ENCODE results near the gene USP6NL. TPM values are rescaled to one million over a fixed set of nuclear protein-coding genes. Genes with fewer than 3 reads are reported as not detected.

Gene USP6NL
- total and polyA plus RNA-seq, 2 of the 8 experiments (the other 6 are each of a cell fraction or from before 2014, with no cell fraction given): 10.9 to 28.8 TPM

DNA sequence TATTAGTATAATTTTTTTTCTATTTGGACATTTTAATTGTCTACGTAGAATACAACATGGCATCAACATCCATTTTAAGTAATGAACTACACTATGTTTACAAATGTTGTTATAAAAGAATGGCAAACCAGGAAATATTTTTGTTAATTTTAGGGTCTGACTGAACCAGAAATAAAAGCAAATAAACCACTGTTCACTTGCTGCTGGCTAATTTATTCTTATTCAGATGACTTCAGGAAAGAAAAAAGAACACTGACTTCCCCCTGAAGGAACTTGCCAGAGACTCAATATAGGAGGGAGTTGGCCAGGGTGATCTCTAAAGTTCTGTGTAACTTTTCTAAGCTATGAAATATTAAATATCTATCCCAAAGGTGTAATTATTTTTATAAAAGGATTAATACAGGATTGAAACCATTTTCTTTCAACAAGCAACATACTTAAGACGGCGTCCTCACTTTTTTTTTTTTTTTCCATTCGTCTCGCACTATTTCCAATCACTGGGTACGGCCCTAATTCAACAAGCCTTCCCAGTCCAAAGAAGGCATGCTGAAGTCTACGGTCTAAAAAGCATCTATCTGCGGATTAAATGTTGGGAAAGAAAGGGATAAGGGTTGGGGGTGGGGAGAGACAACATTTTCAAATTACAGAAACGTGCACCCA is 1.2 kb downstream of the USP6NL start (continued):
- TF ChIP-seq SIX5 (IDR thresholded peaks at IDR 0.05; ENCODE audit: low read depth, low read length) (no peak), BCL11A (IDR thresholded peaks at IDR 0.05; ENCODE audit: low read depth in 2 of 2, low read length in 2 of 2) (no peak), FOSL1 (IDR thresholded peaks at IDR 0.05; ENCODE audit: insufficient read depth, low read depth, low read length) (no peak), CBX8 (IDR thresholded peaks at IDR 0.05; ENCODE audit: borderline replicate concordance, low read depth, low read length) (no peak), ATF3 (IDR thresholded peaks at IDR 0.05; ENCODE audit: insufficient read depth, low read depth, low read length) (no peak), POU5F1 (IDR thresholded peaks at IDR 0.05; ENCODE audit: low read depth, low read length) (no peak), RXRA (IDR thresholded peaks at IDR 0.05; ENCODE audit: insufficient read depth, low read depth, low read length) (no peak), CHD2 (IDR thresholded peaks at IDR 0.05; ENCODE audit: low read length) (no peak), EP300 (IDR thresholded peaks at IDR 0.05; ENCODE audit: borderline replicate concordance in 1 of 2, low read depth in 2 of 2, low read length in 2 of 2) (no peak)
- TF ChIP-seq, protein P1, sequence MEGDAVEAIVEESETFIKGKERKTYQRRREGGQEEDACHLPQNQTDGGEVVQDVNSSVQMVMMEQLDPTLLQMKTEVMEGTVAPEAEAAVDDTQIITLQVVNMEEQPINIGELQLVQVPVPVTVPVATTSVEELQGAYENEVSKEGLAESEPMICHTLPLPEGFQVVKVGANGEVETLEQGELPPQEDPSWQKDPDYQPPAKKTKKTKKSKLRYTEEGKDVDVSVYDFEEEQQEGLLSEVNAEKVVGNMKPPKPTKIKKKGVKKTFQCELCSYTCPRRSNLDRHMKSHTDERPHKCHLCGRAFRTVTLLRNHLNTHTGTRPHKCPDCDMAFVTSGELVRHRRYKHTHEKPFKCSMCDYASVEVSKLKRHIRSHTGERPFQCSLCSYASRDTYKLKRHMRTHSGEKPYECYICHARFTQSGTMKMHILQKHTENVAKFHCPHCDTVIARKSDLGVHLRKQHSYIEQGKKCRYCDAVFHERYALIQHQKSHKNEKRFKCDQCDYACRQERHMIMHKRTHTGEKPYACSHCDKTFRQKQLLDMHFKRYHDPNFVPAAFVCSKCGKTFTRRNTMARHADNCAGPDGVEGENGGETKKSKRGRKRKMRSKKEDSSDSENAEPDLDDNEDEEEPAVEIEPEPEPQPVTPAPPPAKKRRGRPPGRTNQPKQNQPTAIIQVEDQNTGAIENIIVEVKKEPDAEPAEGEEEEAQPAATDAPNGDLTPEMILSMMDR (IDR thresholded peaks at IDR 0.05; ENCODE audit: control extremely low read depth in 1 of 3, insufficient read depth in 1 of 3, low read depth in 1 of 3, low read length in 3 of 3): no peak
